GM19240 (cell line): Measurements from ENCODE around the gene PPP1R8.

ENCODE experiments used
- DNase-seq: peaks from one replicate; pipeline ENCODE4 v3.0.0; 2011; ENCODE audit warnings: low spot score; ENCODE audit not compliant: insufficient read length

The PPP1R8 gene

DNA sequence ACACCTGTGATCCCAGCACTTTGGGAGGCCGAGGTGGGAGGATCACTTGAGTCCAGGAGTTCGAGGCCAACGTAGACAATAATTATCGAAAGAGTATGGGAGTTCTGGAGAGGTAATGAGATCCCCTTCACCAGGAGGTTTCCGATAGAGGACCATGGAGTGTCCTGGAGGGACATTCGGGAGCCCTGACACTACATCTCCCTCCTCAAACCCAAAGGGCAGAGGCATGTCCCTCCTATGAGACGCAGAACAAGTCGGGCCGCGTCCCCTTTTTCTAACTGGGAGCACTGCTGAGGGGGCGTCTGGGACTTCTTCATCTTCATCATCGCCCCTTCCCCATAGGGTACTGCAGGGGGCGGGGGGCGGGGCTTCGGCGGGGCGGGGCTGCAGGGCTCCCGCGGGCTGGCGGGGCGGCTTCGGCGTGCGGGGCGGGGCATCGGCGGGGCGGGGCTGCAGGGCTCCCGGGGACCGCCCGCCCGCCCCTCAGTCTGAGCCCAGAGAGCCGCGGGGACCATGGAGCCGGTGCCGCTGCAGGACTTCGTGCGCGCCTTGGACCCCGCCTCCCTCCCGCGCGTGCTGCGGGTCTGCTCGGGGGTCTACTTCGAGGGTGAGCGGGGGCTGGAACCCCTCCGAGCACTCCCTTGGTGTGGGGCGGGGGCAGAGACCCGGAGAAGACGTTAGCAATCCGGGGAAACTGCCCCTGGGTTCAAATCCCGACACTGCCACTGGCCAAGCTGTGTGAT is 41.6 kb downstream of the PPP1R8 start, which contains the start of gene THEMIS2:
Gene THEMIS2, plus strand, starts transcription at position 486 of the 743 bp plus-strand sequence. Its CDS starts 28 bp downstream, at position 514.
- DNase-seq = peak; percentile 75

DNA sequence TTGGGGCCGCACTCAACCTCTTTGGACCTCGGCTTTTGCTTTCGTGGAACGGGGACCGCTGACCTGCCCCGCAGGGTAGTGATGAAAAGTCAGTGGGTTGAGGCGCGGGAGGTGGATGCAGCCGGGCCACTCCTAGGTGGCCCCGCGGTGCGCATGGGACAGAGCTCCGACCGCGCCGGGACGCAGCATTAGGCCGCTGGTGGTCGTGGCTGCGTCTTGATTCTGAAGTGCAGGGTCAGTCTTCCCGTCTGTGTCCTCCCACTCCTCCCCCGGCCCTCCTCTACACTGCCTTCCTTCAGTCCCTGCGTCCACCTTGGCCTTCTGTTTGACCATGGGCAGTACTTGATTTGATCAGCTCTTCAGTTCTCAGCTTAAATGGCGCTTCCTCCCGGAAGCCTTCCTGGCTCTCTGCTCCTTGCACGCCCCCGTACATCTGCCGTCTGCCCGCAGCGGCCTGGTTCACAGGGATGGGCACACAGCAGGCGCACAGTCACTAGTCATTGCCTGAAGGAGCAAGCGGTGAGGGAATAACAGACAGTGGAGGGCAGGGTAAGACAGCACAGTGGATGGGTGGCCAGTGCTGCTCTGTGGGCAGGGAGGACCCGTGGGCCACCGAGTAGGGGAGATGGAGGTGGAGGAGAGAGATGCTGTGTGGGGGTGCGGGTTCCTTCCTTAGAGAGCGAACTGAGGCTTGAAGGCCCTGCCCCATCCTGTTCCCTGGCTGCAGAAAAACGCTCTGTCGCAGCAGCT is 42.4 kb downstream of the PPP1R8 start:
- DNase-seq = no peak

DNA sequence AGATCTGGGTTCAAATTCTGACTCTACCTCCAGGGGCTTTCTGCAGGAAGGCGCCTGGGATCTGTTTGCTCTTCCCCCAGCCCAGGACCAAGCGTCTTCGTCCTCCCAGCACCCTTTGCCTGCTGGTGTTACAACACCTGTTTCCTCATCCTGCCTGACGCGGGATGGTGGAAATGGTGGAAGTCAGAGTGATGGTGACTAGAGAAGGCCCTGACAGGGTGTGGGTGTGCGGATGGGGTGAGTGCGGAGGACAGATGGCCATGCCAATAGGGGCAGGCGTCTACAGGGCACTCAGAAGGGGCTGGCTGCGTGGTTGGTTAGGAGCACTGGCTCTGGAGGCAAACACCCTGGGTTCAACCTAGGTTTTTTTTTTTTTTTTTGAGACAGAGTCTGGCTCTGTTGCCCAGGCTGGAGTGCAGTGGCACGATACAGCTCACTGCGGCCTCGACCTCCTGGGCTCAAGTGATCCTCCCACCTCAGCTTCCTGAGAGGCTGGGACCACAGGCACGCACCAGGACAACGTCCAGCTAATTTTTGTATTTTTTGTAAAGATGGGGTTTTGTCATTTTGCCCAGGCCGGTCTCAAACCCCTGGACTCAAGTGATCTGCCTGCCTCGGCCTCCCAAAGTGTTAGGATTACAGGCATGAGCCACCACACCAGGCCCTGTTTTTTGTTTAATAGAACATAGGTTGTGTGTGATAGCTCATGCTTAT is 43.2 kb downstream of the PPP1R8 start:
- no peak for DNase-seq

DNA sequence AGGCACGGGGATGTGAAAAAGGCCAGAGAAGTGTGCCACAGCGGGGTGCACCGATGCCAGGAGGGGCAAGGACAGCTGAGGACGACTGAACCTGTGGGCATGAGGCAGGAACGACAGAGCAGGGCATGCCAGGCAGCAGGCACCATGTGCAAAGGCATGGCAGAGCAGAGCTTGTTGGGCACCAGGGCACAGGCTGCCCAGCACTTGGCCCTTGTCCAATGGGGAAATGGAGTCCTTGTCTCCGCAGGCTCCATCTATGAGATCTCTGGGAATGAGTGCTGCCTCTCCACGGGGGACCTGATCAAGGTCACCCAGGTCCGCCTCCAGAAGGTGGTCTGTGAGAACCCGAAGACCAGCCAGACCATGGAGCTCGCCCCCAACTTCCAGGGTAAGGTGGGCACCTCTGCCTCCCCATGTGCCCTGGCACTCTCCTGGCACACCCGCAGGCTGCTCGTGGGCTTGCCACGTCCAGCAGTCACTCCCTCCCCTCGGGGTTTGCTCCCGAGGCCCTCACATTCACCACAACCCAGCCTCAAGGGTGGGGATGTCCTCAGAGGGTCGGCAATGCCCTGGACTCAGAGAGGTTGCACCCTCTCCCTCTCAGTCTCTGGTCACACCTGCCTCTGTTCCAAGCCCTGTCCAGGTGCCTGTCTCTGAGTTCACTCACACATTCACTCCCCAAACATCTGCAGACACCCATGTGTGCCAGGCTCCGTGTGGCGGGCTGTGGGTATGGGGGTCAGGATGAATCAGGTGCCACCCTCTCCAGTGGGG is 45.9 kb downstream of the PPP1R8 start:
- DNase-seq = no peak

DNA sequence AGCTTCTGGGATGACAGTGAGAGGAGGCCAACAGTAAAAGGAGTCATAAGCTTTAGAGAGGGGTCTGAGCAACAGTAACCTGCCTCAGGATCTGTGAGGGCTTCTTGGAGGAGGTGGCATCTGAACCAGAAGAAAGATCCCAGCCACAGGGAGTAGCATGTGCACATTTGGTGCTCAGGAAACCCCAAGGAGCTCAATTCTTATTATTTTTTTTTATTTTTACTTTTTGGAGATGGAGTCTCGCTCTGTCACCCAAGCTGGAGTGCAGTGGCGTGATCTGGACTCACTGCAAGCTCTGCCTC is 46.5 kb downstream of the PPP1R8 start:
- DNase-seq = no peak

DNA sequence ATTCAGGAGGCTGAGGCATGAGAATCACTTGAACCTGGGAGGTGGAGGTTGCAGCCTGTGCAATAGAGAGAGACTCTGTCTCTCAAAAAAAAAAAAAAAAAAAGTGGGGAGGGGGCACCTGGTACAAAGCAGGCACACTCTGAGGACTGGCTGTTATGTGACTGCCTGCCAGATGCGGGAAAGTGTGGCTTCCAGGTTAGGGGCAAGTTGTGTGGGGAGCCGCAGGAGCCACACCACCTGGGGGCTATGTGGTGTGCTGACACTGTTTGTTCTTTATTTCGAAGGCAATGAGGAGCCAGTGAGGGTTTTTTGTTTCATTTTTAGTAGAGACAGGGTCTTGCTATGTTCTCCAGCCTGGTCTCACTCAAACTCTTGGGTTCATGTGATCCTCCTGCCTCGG is 47.5 kb downstream of the PPP1R8 start:
- no peak for DNase-seq

DNA sequence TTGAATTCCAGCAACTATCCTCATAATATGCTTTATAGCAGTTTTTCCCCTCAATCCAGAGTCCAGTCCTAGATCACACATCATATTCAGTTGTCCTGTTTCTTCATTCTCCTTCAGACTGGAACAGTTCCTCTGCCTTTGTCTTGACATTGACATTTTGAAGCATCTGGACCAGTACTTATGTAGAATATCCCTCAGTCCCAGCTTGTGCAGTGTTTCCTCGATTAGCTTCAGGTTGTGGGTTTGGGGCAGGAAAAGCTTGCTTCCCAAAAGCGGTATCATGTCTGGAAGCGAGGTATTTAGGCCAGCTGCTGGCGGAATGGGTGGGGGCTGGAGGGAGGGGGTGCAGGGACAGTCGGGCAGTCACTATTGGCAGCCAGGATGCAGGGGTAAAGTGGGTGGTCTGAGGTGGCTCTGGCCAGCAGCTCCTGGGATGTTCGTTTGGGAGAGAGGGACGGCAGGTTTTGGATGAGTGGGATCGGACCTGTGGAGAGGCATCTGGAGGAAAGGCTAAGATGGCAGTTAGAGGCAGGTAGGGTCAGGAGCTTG is 48.3 kb downstream of the PPP1R8 start:
- DNase-seq = no peak

DNA sequence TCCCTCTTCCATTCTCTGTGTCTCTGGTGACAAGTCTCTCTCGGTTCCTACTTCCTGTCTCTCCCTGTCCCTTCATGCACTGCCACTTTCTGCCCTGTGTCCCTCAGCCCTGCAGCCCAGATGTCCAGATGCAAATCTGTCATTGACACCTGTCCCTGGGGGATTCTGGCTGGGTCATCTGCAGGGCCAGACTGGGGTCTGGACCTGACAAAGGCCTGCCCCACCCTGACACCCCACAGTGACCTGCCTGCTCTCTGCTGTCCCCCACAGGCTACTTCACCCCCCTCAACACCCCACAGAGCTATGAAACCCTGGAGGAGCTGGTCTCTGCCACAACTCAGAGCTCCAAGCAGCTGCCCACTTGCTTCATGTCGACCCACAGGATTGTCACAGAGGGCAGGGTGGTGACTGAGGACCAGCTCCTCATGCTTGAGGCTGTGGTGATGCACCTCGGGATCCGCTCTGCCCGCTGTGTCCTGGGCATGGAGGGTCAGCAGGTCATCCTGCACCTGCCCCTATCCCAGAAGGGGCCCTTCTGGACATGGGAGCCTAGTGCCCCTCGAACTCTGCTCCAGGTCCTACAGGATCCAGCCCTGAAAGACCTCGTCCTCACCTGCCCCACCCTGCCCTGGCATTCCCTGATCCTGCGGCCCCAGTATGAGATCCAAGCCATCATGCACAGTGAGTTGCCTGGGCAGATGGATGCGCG is 48.9 kb downstream of the PPP1R8 start:
- DNase-seq = no peak

DNA sequence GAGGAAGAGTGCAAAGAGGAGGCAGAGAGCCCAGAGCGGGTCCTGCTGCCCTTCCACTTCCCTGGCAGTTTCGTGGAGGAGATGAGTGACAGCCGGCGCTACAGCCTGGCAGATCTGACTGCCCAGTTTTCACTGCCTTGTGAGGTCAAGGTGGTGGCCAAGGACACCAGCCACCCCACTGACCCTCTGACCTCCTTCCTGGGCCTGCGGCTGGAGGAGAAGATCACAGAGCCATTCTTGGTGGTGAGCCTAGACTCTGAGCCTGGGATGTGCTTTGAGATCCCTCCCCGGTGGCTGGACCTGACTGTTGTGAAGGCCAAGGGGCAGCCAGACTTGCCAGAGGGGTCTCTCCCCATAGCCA is 51.9 kb downstream of the PPP1R8 start:
- DNase-seq = no peak

DNA sequence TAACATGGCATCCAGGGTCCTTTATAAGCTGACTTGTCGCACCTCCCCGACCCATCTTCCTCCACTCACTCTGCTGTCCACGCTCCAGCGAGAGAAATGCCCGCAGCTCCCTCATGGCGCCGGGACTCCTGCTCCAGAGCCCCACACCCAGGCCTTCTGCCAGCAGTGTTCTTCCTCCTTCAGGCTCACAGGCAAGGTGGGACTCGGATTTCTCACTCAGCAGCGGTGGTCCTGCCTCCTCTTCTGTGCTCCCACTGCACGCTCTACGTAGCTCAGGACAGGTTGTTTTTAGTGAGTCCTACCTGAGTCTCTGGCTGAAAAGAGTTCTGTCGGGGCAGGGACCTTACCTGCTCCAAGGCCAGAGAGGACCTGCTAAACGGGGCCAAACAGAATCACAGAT is 53.0 kb downstream of the PPP1R8 start:
- no peak for DNase-seq

DNA sequence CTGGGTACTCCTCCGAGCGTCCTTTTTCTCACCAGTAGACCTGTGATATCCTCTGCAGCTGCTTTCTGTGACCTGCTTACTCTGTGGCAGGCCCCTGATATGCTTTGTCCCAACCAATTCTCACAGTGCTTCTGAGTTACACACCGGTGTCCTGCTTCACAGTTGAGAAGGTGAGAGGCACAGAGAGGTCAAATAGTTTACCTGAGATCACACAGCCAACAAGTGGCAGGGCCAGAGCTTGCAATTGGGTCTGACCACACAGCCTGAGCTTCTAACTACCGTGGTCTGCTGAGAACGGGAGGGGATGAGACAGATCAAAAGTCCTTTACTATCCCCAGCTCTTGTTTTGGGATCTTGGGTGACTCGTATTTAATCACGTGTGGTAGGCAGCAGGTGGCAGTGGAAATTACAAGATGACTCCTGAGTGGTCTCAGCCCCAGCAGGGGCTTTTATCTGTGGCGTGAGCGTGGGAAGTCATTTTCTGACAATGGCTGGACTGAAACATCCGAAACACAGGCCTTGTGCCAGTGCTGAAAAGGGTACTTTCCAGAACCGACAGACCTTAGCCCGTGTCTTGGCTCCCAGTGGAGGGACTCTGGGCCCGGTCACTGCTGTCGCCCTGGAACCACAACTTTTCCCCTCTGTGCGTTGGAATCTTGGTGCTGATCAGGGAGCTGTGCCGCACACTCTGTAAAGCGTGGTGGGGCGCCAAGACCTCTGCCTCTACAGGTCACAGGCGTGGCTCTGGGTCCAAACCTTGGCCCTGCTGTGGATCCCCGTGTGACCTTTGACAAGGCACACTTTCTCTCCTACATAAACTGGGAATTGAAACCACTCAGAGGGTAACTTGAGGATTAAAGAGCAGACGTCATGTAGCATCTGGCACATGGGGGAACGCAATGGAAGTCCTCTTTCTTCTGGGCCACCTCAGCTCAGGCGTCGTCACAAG is 53.7 kb downstream of the PPP1R8 start:
- DNase-seq = no peak

DNA sequence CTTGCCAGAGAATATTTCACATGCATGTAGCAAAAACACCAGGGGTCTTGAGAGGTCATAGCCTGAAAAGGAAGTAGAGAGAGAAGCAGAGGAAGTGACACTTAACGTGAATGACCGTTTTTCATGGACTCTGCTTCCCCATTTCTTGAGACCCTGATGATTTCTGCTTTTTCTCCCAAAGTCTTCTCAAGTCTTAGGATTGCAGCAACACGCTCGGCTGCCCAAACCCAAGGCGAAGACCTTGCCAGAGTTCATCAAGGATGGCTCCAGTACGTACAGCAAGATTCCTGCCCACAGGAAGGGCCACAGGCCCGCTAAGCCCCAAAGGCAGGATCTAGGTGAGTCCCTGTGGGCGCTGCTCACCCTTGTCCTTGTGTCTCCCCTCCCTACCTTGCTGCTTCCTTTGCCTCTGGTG is 54.5 kb downstream of the PPP1R8 start:
- no peak for DNase-seq

DNA sequence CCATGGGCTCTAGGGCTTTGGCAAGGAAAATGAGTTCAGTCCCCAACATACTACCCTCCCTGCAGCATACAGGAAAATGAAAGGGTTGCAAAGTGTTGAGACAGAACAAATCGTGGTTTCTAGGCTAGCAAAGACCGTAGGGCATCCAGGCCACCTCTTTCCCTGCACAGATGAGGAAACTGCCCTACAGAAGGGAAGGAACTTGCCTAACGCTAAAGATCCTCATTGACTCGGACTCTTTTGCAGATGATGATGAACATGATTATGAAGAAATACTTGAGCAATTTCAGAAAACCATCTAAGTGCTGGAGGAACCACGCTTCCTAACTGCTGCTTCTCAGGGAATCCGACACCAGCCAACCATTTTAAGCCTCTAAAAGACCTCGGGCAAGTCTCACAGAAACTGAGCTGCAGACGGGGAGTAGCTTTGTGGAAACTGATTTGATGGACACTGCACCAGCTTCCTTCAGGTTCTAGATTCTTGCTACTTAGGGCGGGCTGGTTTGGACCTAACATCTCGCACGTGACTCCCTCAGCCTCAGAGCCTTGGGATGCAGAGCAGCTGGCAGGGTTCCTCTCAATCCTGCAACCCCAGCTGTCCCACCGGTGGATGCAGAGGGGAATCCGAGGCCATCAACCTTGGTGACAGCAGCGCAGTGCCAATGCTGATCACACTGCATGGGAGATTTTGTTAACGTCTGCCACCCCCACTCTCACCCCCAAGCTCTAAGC is 55.2 kb downstream of the PPP1R8 start:
- no peak for DNase-seq

DNA sequence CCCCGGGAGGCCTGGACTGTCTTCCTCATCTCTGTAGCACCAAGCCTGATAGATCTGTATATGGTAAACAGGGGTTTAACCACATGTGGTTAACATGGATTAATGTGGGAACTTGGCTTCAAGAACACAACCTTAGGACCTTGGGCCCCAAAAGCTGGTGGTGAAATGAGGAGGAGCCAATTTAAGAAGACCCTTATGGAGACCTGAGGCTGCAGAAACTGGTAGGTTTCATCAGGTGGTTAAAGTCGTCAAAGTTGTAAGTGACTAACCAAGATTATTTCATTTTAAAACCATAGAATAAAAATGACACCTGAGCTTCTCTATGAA is 55.7 kb downstream of the PPP1R8 start:
- DNase-seq = no peak

DNA sequence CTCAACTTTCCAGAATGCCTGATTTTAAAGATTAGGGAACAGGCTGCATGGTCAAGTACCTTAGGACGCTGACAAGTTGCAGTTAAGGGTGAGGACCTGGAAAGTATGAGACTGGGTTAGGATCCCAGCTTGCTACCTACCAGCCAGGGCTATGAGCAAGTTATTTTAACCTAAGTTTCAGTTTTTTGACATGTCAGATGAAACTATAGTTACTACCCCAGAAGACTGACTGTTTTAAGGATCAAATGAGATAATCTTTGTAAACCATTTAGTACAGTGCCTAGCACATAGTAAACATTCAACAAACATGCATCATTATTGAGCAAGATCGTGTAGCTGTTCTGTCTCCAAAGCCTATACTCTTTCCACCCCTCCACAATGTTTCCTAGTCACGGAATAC is 56.2 kb downstream of the PPP1R8 start:
- DNase-seq = no peak

DNA sequence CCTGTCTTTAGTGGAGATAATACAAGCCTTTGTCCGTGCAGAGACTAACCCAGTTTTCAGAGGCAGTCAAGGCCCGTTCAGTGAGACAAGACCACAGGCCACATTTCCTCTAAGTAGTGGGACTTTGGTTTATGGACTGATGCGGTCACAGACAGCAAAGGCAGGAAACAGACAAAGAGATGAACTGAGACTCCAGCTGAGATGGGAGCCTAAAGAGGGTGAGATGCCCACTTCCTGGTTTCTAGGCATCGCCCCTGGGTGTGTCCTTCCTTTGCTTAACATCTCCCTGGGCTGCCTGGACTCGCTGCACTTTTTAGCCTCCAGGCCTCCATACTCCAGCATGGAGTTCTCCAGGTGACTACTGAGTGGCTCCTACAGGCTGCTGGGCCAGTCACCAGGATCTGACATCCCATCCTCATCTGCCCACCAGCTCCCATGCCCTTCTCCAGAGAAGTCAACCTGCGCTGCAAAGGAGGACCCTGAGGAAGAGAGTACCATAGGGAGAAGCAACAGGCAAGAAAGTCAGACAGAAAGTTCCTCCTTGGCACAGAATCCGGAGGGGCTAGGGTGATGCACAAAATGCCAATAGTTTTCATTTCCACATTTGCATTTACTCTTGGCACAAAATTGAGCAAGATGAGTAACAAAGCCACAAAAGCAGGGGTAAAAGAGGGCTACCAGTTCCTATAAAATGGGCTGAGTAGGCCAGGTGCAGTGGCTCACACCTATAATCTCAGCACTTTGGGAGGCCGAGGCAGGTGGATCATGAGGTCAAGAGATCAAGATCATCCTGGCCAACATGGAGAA is 56.8 kb downstream of the PPP1R8 start:
- DNase-seq = no peak

DNA sequence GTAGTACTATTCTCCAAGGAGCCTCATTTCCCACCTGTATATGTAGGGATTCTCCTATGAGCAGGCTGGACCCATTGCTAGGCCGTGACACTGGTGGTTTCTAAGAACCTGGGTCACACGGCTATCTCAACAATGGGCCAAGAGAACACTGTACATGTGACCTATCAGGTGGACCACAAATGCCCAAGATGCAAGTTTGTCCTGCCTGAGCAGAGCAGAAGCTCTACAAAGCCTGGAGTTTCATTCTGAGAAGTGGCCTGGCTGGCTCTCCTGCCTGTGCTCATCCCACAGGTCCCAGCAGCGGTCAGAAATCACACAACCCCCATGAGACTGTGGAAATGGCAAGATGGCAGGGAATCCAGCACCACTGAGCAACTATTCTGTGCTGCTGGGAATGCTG is 58.9 kb downstream of the PPP1R8 start:
- DNase-seq = no peak

DNA sequence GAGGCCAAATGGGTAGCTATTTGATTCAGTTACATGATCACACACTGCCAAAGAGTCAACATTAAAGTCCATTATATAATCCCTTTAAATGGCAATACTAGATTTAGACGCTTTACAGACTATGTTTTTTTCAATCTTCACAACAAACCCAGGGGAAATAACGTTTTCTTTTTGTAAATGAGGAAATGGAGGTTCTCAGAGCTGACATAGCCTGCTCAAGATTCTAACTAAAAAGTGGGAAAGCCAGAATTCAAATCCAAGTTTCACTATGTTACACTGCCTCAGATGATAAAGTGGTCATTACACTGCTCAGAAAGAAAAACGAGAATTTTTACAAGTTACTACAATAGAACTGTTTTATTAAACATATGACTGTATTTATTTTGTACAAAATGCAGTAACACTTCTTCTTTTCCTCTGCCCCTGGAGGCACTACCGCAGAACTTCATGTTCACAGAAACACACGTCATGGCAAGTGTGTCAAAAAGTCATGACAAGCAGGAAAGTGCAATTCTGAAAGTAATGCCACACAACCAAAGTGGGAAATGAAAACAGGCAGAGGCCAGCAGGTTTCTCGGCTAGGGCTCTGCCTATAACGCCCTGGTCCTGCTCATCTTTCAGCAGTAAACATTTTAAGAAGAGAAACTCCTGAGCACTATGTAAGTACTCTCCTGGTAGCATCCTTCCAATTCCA is 60.8 kb downstream of the PPP1R8 start:
- no peak for DNase-seq
